Hepatocyte (in vitro differentiated cells): ENCODE results near the gene ZNF687. TPM values are rescaled to one million over a fixed set of nuclear protein-coding genes. Genes with fewer than 3 reads are reported as not detected.
A peak's percentile ranks its signal among the peaks of the same experiment; 100 is the strongest.

Experiments used
- DNase-seq: peaks from one replicate; pipeline ENCODE4 v3.0.0-alpha.2; 2016; ENCODE audit warnings: low spot score
- H2AFZ ChIP-seq: fragments of 200-600 bp; sonication (generic); 2 replicates; pipeline ENCODE4 v1.6.0; 2016; ENCODE audit warnings: antibody characterized with exemption, mild to moderate bottlenecking
- H3K27ac ChIP-seq: fragments of 200-600 bp; sonication (generic); 2 replicates; pipeline ENCODE4 v1.5.1; 2016; ENCODE audit warnings: mild to moderate bottlenecking
- H3K27me3 ChIP-seq: fragments of 200-600 bp; sonication (generic); 2 replicates; pipeline ENCODE4 v1.6.1; 2016
- H3K36me3 ChIP-seq: fragments of 200-600 bp; sonication (generic); replicated peaks from 2 replicates; pipeline ENCODE4 v1.5.1; 2016; ENCODE audit warnings: low read depth; ENCODE audit not compliant: insufficient read depth
- H3K4me1 ChIP-seq: fragments of 200-600 bp; sonication (generic); 2 replicates; pipeline ENCODE4 v1.5.1; 2016; ENCODE audit warnings: mild to moderate bottlenecking, moderate library complexity; ENCODE audit not compliant: insufficient read depth
- H3K4me2 ChIP-seq: fragments of 200-600 bp; sonication (generic); 2 replicates; pipeline ENCODE4 v1.6.0; 2016
- H3K4me3 ChIP-seq: fragments of 200-600 bp; sonication (generic); 2 replicates; pipeline ENCODE4 v1.5.1; 2016; ENCODE audit warnings: mild to moderate bottlenecking
- H3K79me2 ChIP-seq: fragments of 200-600 bp; sonication (generic); 2 replicates; pipeline ENCODE4 v1.6.0; 2017; ENCODE audit warnings: mild to moderate bottlenecking
- H3K9me2 ChIP-seq: fragments of 200-600 bp; sonication (generic); replicated peaks from 2 replicates; pipeline ENCODE4 v1.6.0; 2017; ENCODE audit warnings: mild to moderate bottlenecking; ENCODE audit not compliant: insufficient read depth
- H3K9me3 ChIP-seq: fragments of 200-600 bp; sonication (generic); 2 replicates; pipeline ENCODE4 v1.5.1; 2016; ENCODE audit warnings: low read depth, mild to moderate bottlenecking
- H4K20me1 ChIP-seq: fragments of 200-600 bp; sonication (generic); 2 replicates; pipeline ENCODE4 v1.6.0; 2016; ENCODE audit warnings: mild to moderate bottlenecking; ENCODE audit not compliant: insufficient read depth, poor library complexity, severe bottlenecking
- CTCF ChIP-seq: fragments of 200-600 bp; sonication (generic); IDR thresholded peaks from 2 replicates; pipeline ENCODE4 v1.5.1; 2016; ENCODE audit warnings: antibody characterized with exemption, mild to moderate bottlenecking; ENCODE audit not compliant: poor library complexity
- EZH2 ChIP-seq: fragments of 200-600 bp; sonication (generic); IDR thresholded peaks from 2 replicates; pipeline ENCODE4 v1.6.1; 2016; ENCODE audit warnings: antibody characterized with exemption, mild to moderate bottlenecking, borderline replicate concordance
- EZH2phosphoT487 ChIP-seq: fragments of 200-600 bp; sonication (generic); IDR thresholded peaks from one replicate; pipeline ENCODE4 v1.6.1; 2018; ENCODE audit warnings: antibody characterized with exemption, mild to moderate bottlenecking, low read depth, moderate library complexity; ENCODE audit not compliant: unreplicated experiment, severe bottlenecking
- WGBS: methylation state at CpG from one replicate; pipeline ENCODE4 v1.1.6; 2016; ENCODE audit warnings: low lambda C conversion rate; ENCODE audit errors: missing lambda C conversion rate; 5-methylcytosine and 5-hydroxymethylcytosine counted together
- polyA plus RNA-seq: library from polyadenylated mRNA; unstranded; fragments of >200 nt; fragmentation: Nextera tagmentation; extraction: Ambion mirVana; gene quantifications from 2 replicates; pipeline ENCODE4 v1.2.1, GENCODE V29; 2016
- total RNA-seq: library from RNA; depleted of rRNA; stranded (reverse); fragments of >200 nt; gene quantifications from 2 replicates; pipeline ENCODE4 v1.2.3, GENCODE V29; 2014

The ZNF687 gene
- total and polyA plus RNA-seq, 2 experiments from 2014 or later, result 3.6 to 19.9 TPM

DNA sequence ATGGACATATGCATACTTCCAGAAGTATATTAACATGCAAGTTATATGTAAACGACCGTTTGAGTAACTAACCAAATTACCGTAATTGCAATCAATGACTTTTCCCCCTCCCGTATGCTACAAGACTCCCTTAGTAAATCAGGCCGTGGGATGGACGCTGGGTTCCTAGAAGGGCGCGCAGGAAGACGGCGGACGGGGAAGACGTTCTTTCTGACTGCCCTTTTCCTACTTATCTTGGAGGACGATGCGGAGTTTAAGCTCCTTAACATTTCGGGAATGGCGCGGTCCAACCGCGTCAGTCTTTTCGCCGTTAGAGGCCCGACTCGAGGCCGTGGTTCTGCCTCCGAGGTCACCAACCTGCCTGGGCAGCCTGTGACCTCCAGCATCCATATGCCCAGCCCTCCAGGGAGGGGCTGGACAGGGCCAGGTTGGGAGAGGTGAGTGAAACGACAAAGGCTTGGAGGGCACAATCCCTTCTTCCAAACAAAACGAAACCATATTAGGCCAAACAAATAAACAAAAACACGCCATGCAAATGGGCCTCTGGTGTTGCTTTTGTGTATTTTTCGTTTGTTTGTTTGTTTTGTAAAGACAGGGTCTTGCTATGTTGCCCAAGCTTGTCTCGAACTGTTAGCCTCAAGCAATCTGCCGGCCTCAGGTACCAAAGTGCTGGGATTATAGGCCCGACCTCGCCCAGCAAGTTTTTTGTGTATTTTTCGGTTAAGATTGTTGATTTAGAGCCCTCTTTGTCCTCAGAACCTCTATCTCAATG is 46.0 kb downstream of the ZNF687 start:
- H3K9me2 ChIP-seq, result no peaks in the 10 kb centered on the region
- H3K4me1 ChIP-seq, result peaks cover 18% of the 10 kb centered on the region
- peaks cover 40% of the 10 kb centered on the region for H3K79me2 ChIP-seq
- 22% methylated on average over 34 of the region's 34 CpGs for WGBS
- TF ChIP-seq EZH2, result no peak
- peak overlapping the region; percentile 20 for H3K4me3 ChIP-seq
- no peaks in the 10 kb centered on the region for H3K36me3 ChIP-seq
- no peaks in the 10 kb centered on the region for H3K27me3 ChIP-seq
- DNase-seq, result no peak
- peak overlapping the region; percentile 79 for H3K4me2 ChIP-seq
- no peaks in the 10 kb centered on the region for H4K20me1 ChIP-seq
- H3K27ac ChIP-seq, result peak overlapping the region; percentile 96
- no peaks in the 10 kb centered on the region for H3K9me3 ChIP-seq
- H2AFZ ChIP-seq, result peak overlapping the region; percentile 86

DNA sequence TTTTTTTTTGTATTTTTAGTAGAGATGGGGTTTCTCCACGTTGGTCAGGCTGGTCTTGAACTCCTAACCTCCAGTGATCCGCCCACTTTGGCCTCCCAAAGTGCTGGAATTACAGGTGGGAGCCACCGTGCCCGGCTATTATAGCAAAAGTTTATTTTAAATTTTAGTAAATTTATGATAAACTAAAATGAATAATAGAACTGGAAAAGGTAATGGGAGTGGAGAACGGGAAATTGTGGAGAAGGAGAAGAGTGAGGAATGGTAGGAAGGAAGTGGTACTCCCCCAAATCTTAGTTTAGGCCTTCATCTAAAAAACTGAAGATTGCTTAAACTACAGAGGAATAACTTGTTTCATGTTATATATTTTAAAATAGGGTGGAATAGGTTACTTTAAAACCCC is 52.7 kb downstream of the ZNF687 start:
- Histone ChIP-seq H3K36me3 (no peaks in the 10 kb centered on the region), H3K4me3 (no peak overlapping the region), H3K27ac (no peak overlapping the region), H3K4me2 (no peak overlapping the region), H3K9me2 (no peaks in the 10 kb centered on the region), H2AFZ (no peak overlapping the region), H3K9me3 (no peaks in the 10 kb centered on the region), H3K27me3 (no peaks in the 10 kb centered on the region), H3K4me1 (no peaks in the 10 kb centered on the region), H3K79me2 (no peaks in the 10 kb centered on the region), H4K20me1 (no peaks in the 10 kb centered on the region)
- no peak for TF ChIP-seq EZH2phosphoT487
- no peak for TF ChIP-seq EZH2
- no peak for TF ChIP-seq CTCF
- WGBS, result 96% methylated on average over 5 of the region's 5 CpGs
- no peak for DNase-seq

GRCh38 chr1:151336556-151336955 is 54.5 kb downstream of the ZNF687 start:
- H3K27ac ChIP-seq, result no peak overlapping the region
- H3K27me3 ChIP-seq, result no peaks in the 10 kb centered on the region
- TF ChIP-seq EZH2phosphoT487 (no peak), CTCF (no peak), EZH2 (no peak)
- H3K9me2 ChIP-seq, result no peaks in the 10 kb centered on the region
- no peaks in the 10 kb centered on the region for H3K4me1 ChIP-seq
- no peaks in the 10 kb centered on the region for H3K9me3 ChIP-seq
- H2AFZ ChIP-seq, result no peak overlapping the region
- no peaks in the 10 kb centered on the region for H4K20me1 ChIP-seq
- H3K4me3 ChIP-seq, result no peak overlapping the region
- no peak overlapping the region for H3K4me2 ChIP-seq
- no peak for DNase-seq
- no peaks in the 10 kb centered on the region for H3K79me2 ChIP-seq
- 87% methylated on average over 3 of the region's 3 CpGs for WGBS
- H3K36me3 ChIP-seq, result no peaks in the 10 kb centered on the region

DNA sequence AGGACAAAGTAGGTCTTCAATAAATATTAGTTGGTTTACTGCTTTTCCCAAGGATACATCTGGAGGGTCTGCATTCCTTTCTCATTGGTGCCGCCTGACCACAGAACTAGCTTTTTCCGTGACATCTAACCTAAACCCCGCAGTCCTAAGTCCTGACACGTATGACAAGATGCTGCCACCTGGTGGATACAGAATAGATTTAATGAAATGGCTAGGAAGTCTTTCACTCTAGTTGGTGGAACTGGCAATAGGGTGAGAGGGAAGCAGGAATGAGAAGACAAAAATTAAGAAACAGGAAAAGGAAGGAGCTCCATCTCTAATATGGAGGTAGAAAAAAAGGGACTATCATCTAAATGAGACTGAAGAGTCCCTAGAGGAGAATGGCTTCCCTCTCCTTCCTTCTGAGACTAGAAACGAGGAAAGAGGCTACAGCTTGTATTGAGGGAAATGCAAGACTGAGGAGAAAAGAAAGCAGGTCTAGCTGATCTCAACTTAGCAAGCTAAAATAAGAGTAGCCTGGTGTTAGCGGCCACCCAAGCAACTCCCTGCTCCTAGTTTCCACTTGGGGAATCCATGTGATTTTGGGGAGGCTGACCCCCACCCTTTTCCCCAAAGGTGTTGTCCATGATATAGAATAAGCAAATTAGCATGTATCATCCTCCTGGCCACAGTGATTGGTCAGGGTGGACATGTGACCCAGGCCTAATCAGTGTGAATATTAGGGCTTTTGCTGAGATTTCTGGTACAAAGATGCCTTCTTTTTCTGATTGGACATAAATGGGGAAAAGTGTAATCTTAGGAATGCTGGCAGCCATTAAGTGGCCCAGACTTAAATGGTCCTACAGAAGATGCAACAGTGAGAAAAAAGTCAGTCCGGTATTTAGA is 59.0 kb downstream of the ZNF687 start:
- H3K27ac ChIP-seq, result peak overlapping the region; percentile 19
- peaks cover 5% of the 10 kb centered on the region for H3K4me1 ChIP-seq
- H3K4me3 ChIP-seq, result no peak overlapping the region
- TF ChIP-seq EZH2phosphoT487 (no peak), CTCF (peak; percentile 80), EZH2 (no peak)
- H3K27me3 ChIP-seq, result no peaks in the 10 kb centered on the region
- H3K4me2 ChIP-seq, result no peak overlapping the region
- H3K36me3 ChIP-seq, result no peaks in the 10 kb centered on the region
- DNase-seq, result peak; percentile 91
- 36% methylated on average over 7 of the region's 7 CpGs for WGBS
- no peaks in the 10 kb centered on the region for H3K9me3 ChIP-seq
- H3K79me2 ChIP-seq, result peaks cover 6% of the 10 kb centered on the region
- no peak overlapping the region for H2AFZ ChIP-seq
- no peaks in the 10 kb centered on the region for H3K9me2 ChIP-seq
- H4K20me1 ChIP-seq, result no peaks in the 10 kb centered on the region
